ENCODE data around the gene EMP1. TPM values are rescaled to one million over a fixed set of nuclear protein-coding genes. Genes with fewer than 3 reads are reported as not detected.

Gene EMP1
- total RNA-seq, 1 experiment from 2014 or later = 0.63 TPM

- Histone ChIP-seq H3K9me3 (ENCODE audit: control insufficient read depth, low read depth, low read length) (no peaks in the 10 kb centered on the region), H3K9ac (ENCODE audit: extremely low read depth, insufficient read length, low read length) (no peak overlapping the region), H3K18ac (ENCODE audit: insufficient read length, low read depth, low read length) (no peak overlapping the region), H2BK15ac (ENCODE audit: low read depth, low read length) (no peak overlapping the region), H2AK5ac (ENCODE audit: insufficient read length, low read length) (no peak overlapping the region), H4K8ac (replicated peaks; ENCODE audit: insufficient read length, low read depth, low read length) (no peak overlapping the region), H2AFZ (ENCODE audit: low read length) (no peak overlapping the region), H4K5ac (ENCODE audit: insufficient read length, low read depth, low read length) (no peak overlapping the region), H3K4me2 (ENCODE audit: insufficient read depth, insufficient read length, low read length) (no peak overlapping the region), H3K79me2 (ENCODE audit: insufficient read depth, low read length) (no peaks in the 10 kb centered on the region), H4K91ac (ENCODE audit: insufficient read length, low read depth, low read length) (no peak overlapping the region), H4K20me1 (ENCODE audit: control insufficient read depth, insufficient read depth, insufficient read length) (no peaks in the 10 kb centered on the region), H3K27me3 (ENCODE audit: insufficient read depth, low read length) (no peaks in the 10 kb centered on the region), H2BK120ac (ENCODE audit: low read depth, low read length, poor library complexity, severe bottlenecking) (no peak overlapping the region), H3K4me1 (ENCODE audit: insufficient read depth, low read length) (peaks cover 10% of the 10 kb centered on the region; the same call in 1 of the 2 replicates), H3K4ac (ENCODE audit: low read depth, low read length) (no peak overlapping the region), H2BK12ac (ENCODE audit: insufficient read length, low read depth, low read length) (no peak overlapping the region), H3K79me1 (ENCODE audit: insufficient read depth, low read depth, low read length, poor library complexity, severe bottlenecking) (no peaks in the 10 kb centered on the region), H2BK5ac (ENCODE audit: insufficient read length, low read length) (no peak overlapping the region), H3K27ac (ENCODE audit: insufficient read length, low read depth, low read length) (no peak overlapping the region), H3K23ac (ENCODE audit: insufficient read length, low read depth, low read length) (no peak overlapping the region), H3K23me2 (ENCODE audit: insufficient read length, low read depth, low read length, poor library complexity, severe bottlenecking) (peaks cover 4% of the 10 kb centered on the region), H3T11ph (ENCODE audit: low read length) (no peak overlapping the region), H3K56ac (ENCODE audit: insufficient read length, low read depth, low read length) (no peak overlapping the region), H3K14ac (ENCODE audit: insufficient read depth, low read length) (no peak overlapping the region), H2BK20ac (ENCODE audit: low read depth, low read length, poor library complexity, severe bottlenecking) (no peak overlapping the region)
- Mint-ChIP-seq H3K4me3 (no peak overlapping the region), H3K27ac (no peak overlapping the region), H3K27me3 (ENCODE audit: low read depth) (no peaks in the 10 kb centered on the region; the same call in 1 of the 2 replicates), H3K36me3 (ENCODE audit: insufficient read depth in 1 of 3, low read depth in 3 of 3) (no peaks in the 10 kb centered on the region), H3K4me1 (peaks cover 19 to 24% of the 10 kb centered on the region in 2 experiments), H3K9me3 (no peaks in the 10 kb centered on the region)
- no peak for DNase-seq
- no CpG with 5 or more reads among the region's 3 CpGs for WGBS (ENCODE audit: extremely low coverage, insufficient read length, low lambda C conversion rate)
- TF ChIP-seq CTCF (conservative IDR thresholded peaks at IDR 0.05) = no peak
Measured at GRCh38 chr12:13252616-13253015, 56.1 kb downstream of the EMP1 start.

Data from H9 (cell line).